Measurements from ENCODE around the gene TAF6. TPM values are rescaled to one million over a fixed set of nuclear protein-coding genes. Genes with fewer than 3 reads are reported as not detected.

Gene TAF6
- total and polyA plus RNA-seq, 9 of the 15 experiments (the other 6 are each of a cell fraction or from before 2014, with no cell fraction given), result 0.78 to 78.7 (median 21.3) TPM

DNA sequence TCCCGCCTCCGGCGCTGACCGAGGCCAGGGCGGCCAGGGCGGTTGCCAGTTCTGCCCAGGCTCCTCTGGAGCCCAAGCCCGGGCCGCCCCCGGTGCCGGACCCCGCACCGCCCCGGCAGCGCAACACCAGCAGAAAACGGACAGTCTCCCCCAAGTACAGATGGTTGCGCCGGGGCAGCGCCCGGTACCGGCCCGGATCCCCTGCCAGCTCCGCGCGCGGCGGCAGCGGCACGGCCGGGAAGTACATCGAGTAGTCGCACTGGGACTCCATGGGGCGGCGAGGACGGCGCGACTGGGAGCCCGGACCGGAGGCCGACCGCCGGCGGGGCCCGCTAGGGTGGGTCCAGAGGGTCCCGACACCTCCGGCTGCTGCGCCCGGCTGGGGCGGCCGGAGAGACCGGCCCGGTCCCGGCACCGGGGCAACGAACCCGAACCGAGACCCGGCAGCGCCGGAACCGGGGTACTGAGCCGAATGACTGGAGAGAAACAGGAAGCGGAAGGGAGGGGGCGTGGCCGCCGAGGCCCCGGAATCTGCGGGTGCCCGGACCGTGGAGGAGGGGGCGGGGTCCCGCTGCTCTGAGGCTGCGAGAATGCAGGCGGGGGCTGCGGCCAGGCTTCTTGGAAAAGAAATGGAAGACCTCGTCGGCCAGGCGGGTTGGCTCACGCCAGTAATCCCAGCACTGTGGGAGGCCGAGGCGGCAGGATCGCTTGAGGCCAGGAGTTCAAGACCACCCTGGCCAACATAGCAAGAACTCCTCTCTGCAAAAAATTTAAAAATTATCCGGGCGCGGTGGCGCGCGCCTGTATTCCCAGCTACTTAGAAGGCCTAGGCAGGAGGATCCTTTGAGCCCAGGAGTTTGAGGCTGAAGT, 39.3 kb upstream of the TAF6 start, which contains the start of gene TRAPPC14 (continued):
- TF ChIP-seq MTF1 (CRISPR knock-in tag; IDR thresholded peaks at IDR 0.05; ENCODE audit: borderline replicate concordance) (no peak), ELF2 (CRISPR knock-in tag; IDR thresholded peaks at IDR 0.05) (0 out of 2 replicates have a peak, but pooled peaks have one; percentile 38), ATF1 (CRISPR knock-in tag; IDR thresholded peaks at IDR 0.05) (no peak), ATF1 (tag; IDR thresholded peaks at IDR 0.05) (peak; percentile 72), TCF3 (CRISPR knock-in tag; IDR thresholded peaks at IDR 0.05) (peak; percentile 35; the same call in 1 of the 2 replicates), ZNF133 (CRISPR knock-in tag; IDR thresholded peaks at IDR 0.05) (no peak), CHD2 (IDR thresholded peaks at IDR 0.05; ENCODE audit: low read depth, low read length) (peak; percentile 33), DMBX1 (CRISPR knock-in tag; IDR thresholded peaks at IDR 0.05; ENCODE audit: borderline replicate concordance) (peak; percentile 45), CHD4 (IDR thresholded peaks at IDR 0.05; ENCODE audit: insufficient read depth, insufficient replicate concordance, low read depth, low read length, poor library complexity, severe bottlenecking) (peak; percentile 73), GTF2E2 (tag; IDR thresholded peaks at IDR 0.05) (peak; percentile 74), SUPT5H (IDR thresholded peaks at IDR 0.05) (peak; percentile 83), ETV5 (CRISPR knock-in tag; IDR thresholded peaks at IDR 0.05; ENCODE audit: low read depth) (peak; percentile 52; the same call in 1 of the 2 replicates), FOXA1 (IDR thresholded peaks at IDR 0.05; ENCODE audit: borderline replicate concordance) (no peak), ARNT (IDR thresholded peaks at IDR 0.05) (0 out of 4 replicates have a peak, but pooled peaks of 1 of the 2 experiments have one; percentile 47)
- TF ChIP-seq, protein P1, sequence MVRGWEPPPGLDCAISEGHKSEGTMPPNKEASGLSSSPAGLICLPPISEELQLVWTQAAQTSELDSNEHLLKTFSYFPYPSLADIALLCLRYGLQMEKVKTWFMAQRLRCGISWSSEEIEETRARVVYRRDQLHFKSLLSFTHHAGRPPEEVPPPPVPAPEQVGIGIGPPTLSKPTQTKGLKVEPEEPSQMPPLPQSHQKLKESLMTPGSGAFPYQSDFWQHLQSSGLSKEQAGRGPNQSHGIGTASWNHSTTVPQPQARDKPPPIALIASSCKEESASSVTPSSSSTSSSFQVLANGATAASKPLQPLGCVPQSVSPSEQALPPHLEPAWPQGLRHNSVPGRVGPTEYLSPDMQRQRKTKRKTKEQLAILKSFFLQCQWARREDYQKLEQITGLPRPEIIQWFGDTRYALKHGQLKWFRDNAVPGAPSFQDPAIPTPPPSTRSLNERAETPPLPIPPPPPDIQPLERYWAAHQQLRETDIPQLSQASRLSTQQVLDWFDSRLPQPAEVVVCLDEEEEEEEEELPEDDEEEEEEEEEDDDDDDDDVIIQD (CRISPR knock-in tag; IDR thresholded peaks at IDR 0.05), result no peak
- TF ChIP-seq, protein P2, sequence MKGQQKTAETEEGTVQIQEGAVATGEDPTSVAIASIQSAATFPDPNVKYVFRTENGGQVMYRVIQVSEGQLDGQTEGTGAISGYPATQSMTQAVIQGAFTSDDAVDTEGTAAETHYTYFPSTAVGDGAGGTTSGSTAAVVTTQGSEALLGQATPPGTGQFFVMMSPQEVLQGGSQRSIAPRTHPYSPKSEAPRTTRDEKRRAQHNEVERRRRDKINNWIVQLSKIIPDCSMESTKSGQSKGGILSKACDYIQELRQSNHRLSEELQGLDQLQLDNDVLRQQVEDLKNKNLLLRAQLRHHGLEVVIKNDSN (CRISPR knock-in tag; IDR thresholded peaks at IDR 0.05), result no peak
- TF ChIP-seq, protein P3, sequence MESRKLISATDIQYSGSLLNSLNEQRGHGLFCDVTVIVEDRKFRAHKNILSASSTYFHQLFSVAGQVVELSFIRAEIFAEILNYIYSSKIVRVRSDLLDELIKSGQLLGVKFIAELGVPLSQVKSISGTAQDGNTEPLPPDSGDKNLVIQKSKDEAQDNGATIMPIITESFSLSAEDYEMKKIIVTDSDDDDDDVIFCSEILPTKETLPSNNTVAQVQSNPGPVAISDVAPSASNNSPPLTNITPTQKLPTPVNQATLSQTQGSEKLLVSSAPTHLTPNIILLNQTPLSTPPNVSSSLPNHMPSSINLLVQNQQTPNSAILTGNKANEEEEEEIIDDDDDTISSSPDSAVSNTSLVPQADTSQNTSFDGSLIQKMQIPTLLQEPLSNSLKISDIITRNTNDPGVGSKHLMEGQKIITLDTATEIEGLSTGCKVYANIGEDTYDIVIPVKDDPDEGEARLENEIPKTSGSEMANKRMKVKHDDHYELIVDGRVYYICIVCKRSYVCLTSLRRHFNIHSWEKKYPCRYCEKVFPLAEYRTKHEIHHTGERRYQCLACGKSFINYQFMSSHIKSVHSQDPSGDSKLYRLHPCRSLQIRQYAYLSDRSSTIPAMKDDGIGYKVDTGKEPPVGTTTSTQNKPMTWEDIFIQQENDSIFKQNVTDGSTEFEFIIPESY (CRISPR knock-in tag; IDR thresholded peaks at IDR 0.05), result peak; percentile 12; the same call in 1 of the 2 replicates
- TF ChIP-seq, protein P4, sequence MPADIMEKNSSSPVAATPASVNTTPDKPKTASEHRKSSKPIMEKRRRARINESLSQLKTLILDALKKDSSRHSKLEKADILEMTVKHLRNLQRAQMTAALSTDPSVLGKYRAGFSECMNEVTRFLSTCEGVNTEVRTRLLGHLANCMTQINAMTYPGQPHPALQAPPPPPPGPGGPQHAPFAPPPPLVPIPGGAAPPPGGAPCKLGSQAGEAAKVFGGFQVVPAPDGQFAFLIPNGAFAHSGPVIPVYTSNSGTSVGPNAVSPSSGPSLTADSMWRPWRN (IDR thresholded peaks at IDR 0.05; ENCODE audit: low read depth), result peak; percentile 76; the same call in 1 of the 2 replicates
- TF ChIP-seq, protein P5, sequence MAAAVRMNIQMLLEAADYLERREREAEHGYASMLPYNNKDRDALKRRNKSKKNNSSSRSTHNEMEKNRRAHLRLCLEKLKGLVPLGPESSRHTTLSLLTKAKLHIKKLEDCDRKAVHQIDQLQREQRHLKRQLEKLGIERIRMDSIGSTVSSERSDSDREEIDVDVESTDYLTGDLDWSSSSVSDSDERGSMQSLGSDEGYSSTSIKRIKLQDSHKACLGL (CRISPR knock-in tag; IDR thresholded peaks at IDR 0.05; ENCODE audit: borderline replicate concordance, poor library complexity, severe bottlenecking), result no peak
- TF ChIP-seq, protein P6, sequence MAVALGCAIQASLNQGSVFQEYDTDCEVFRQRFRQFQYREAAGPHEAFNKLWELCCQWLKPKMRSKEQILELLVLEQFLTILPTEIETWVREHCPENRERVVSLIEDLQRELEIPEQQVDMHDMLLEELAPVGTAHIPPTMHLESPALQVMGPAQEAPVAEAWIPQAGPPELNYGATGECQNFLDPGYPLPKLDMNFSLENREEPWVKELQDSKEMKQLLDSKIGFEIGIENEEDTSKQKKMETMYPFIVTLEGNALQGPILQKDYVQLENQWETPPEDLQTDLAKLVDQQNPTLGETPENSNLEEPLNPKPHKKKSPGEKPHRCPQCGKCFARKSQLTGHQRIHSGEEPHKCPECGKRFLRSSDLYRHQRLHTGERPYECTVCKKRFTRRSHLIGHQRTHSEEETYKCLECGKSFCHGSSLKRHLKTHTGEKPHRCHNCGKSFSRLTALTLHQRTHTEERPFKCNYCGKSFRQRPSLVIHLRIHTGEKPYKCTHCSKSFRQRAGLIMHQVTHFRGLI (CRISPR knock-in tag; IDR thresholded peaks at IDR 0.05), result no peak

Measured in K562 (cell line).